Heart right ventricle (tissue), 16 donors: ENCODE measurements around the gene HRH2. TPM values are rescaled to one million over a fixed set of nuclear protein-coding genes. Genes with fewer than 3 reads are reported as not detected.

Experiments
- ATAC-seq, 8 donors: fragments of 200-7000 bp; cut with Tn5 transposase; one replicate each; pipeline ENCODE4 v1.9.1; 2020; ENCODE audit warnings: mild to moderate bottlenecking in 8 of 8, moderate library complexity in 8 of 8, moderate number of reproducible peaks in 1 of 8
- DNase-seq, 2 donors: peaks; one replicate each; pipeline ENCODE4 v3.0.0-alpha.2; 2020
- H3K27ac ChIP-seq, 10 donors: fragments of 200-600 bp; sonication (generic) in 2 of 10; one replicate each; pipeline versions ENCODE4 v1.5.0 to v1.8.0; 2020 to 2022; ENCODE audit warnings: mild to moderate bottlenecking in 3 of 10
- H3K27me3 ChIP-seq, 7 donors: fragments of 200-600 bp; one replicate each; pipeline ENCODE4 v1.8.0; 2021 to 2022; ENCODE audit warnings: mild to moderate bottlenecking in 2 of 7
- H3K36me3 ChIP-seq, 9 donors: fragments of 200-600 bp; sonication (generic) in 1 of 9; one replicate each; pipeline versions ENCODE4 v1.5.0 to v1.8.0; 2020 to 2022; ENCODE audit warnings: mild to moderate bottlenecking in 2 of 9
- H3K4me1 ChIP-seq, 9 donors: fragments of 200-600 bp; sonication (generic) in 1 of 9; one replicate each; pipeline versions ENCODE4 v1.5.0 to v1.8.0; 2020 to 2022; ENCODE audit warnings: mild to moderate bottlenecking in 4 of 9
- H3K4me3 ChIP-seq, 10 donors: fragments of 200-600 bp; sonication (generic) in 2 of 10; one replicate each; pipeline versions ENCODE4 v1.5.0 to v1.8.0; 2020 to 2022; ENCODE audit warnings: mild to moderate bottlenecking in 7 of 10, moderate library complexity in 2 of 10
- H3K9me3 ChIP-seq, 11 donors: fragments of 200-600 bp in 10 of 11; sonication (generic) in 2 of 11; one replicate each; pipeline versions ENCODE4 v1.5.0 to v1.8.0; 2013 to 2022; ENCODE audit warnings: mild to moderate bottlenecking in 2 of 11, control low read depth in 1 of 11, moderate library complexity in 1 of 11
- WGBS, 2 donors: extraction: QIAGEN DNeasy Blood & Tissue Kit; methylation state at CpG; one replicate each; pipeline ENCODE4 v1.1.7; 2013; ENCODE audit warnings: inconsistent platforms in 1 of 2; 5-methylcytosine and 5-hydroxymethylcytosine counted together
- intact Hi-C, 10 donors: fragments of 100-400 bp; cut with DNase I; formaldehyde crosslinking; loops; one replicate each; pipeline versions ENCODE4 v1.11.1 to v1.14.2; 2022
- polyA plus RNA-seq, 2 donors: library from polyadenylated mRNA; stranded (reverse); fragments of 200-250 nt; gene quantifications; one replicate each; pipeline ENCODE4 v1.2.3, GENCODE V29; 2013
- total RNA-seq, 10 donors: library from RNA; stranded (reverse); fragmentation: NEBNext Ultra II Directional in 3 of 10; extraction: Animal tissue kit (Norgen Biotek cat#: 25700) in 3 of 10; gene quantifications; one replicate each; pipeline versions ENCODE4 v1.2.1 to v1.2.4, GENCODE V29; 2021 to 2023
- TF ChIP-seq, protein P1 (sequence below), 9 donors: fragments of 200-600 bp; sonication (generic) in 2 of 9; IDR thresholded peaks; one replicate each; pipeline versions ENCODE4 v1.5.0 to v1.8.0; 2021 to 2022; ENCODE audit warnings: antibody characterized with exemption in 9 of 9, mild to moderate bottlenecking in 5 of 9, moderate library complexity in 1 of 9
- donor health status: Arrhythmogenic right ventricular cardiomyopathy.
- donor health status: ischemic (EF 13 %, LVEDD 7.1; RV severe dilation, severe dysfunction).
- donor health status: healthy with polysubstance abuse.
- donor health status: DM: no; HTN: yes; CAD: no.
- donor health status: DM: no; HTN: no; CAD: no.
- donor health status: ischemic (EF 25% LVEDD 6.9; RV normal size, moderate dysfunction).
- donor health status: ischemic (EF 25% LVEDD 5.7; RV mildly dilated, moderate dysfunction).
- donor health status: healthy.
- donor health status: DM: yes; HTN: yes; CAD: no.
- donor health status: Ischemic cardiomyopathy.
- donor health status: ischemic (EF 35%, LVEDD 5.7; RV mildly dilated, moderate dysfunction).
- donor health status: nonischemic (EF 11% LVEDD 7.7; RV severe dilation, severe dysfunction).
- donor health status: DM: yes; HTN: yes; CAD: no.
- donor health status: PGD.
- donor health status: ischemic (EF 29% LVEDD 5.4; RV normal size, mild dysfunction).
- donor health status: nonischemic (EF 23%, LVEDD 6.1; RV moderate dilation, normal function).

Gene HRH2
- total and polyA plus RNA-seq, 12 donors = 12.2 to 78.7 (median 50.6) TPM

DNA sequence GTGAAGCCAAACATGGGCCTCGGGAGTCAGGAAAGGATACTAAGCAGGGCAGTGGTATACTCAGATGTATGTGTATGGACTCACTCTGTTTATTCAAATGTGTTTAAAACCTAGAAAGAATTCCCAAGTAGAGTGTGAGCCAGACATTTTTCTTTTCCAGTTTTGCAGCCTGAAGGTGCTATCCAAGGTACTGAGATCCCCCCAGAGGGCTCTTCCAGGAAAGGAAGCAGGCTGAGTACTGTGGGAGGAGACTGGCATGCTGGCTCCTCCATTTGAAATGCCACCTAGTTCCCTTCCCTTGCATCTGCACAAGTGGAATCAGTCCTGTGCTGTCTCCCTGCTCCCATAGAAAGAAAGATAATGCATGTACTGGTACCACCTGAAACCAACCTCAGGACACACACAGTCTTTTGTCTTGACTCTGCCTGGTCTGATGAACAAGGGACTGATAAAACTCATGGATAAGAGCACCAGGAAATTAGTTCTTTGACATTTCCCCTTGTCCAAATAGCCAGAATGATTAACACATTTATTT is 85.9 kb downstream of the HRH2 start:
- 75 to 86% methylated on average over 1 of the region's 1 CpG for WGBS, 2 donors
- Histone ChIP-seq H3K36me3 (no peaks in the 10 kb centered on the region), H3K27me3 (peaks cover 0 to 37% (median 22%) of the 10 kb centered on the region in 7 donors), H3K27ac (no peak overlapping the region), H3K9me3 (no peaks in the 10 kb centered on the region), H3K4me3 (no peak overlapping the region), H3K4me1 (no peaks in the 10 kb centered on the region)
- TF ChIP-seq, protein P1, sequence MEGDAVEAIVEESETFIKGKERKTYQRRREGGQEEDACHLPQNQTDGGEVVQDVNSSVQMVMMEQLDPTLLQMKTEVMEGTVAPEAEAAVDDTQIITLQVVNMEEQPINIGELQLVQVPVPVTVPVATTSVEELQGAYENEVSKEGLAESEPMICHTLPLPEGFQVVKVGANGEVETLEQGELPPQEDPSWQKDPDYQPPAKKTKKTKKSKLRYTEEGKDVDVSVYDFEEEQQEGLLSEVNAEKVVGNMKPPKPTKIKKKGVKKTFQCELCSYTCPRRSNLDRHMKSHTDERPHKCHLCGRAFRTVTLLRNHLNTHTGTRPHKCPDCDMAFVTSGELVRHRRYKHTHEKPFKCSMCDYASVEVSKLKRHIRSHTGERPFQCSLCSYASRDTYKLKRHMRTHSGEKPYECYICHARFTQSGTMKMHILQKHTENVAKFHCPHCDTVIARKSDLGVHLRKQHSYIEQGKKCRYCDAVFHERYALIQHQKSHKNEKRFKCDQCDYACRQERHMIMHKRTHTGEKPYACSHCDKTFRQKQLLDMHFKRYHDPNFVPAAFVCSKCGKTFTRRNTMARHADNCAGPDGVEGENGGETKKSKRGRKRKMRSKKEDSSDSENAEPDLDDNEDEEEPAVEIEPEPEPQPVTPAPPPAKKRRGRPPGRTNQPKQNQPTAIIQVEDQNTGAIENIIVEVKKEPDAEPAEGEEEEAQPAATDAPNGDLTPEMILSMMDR (IDR thresholded peaks at IDR 0.05) = no peak
- intact Hi-C loops = loop anchor here in 1 of 10 donors (10.0 kb wide), 1 partner anchor 121 kb away; no protein-coding TSS in a partner anchor
- DNase-seq (no peak), ATAC-seq (no peak)

GRCh38 chr5:175745210-175745609 is 87.3 kb downstream of the HRH2 start:
- intact Hi-C loops = loop anchor here in 1 of 10 donors (10.0 kb wide), 1 partner anchor 120 kb away; no protein-coding TSS in a partner anchor
- peaks cover 0 to 49% (median 22%) of the 10 kb centered on the region in 7 donors for H3K27me3 ChIP-seq

DNA sequence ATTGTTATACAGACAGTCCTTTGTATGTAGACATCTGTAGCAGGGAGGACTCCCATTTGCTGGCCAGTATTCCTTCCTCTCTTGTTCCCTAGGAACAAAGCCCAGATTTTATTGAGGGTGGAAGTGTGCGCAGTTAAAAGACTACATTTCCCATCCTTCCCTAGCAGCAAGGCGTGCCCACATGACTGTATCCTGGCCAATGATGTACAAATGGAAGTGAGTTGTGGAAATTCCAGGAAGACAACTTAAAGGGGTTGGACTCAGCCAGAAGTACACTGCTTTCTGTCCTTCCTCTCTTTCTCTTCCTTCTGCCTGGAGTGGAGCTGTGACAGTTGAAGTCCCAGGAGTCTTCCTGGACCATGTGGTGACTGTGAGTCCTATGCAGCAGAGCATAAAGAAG is 89.0 kb downstream of the HRH2 start:
- ATAC-seq (no peak), DNase-seq (no peak)
- no peaks in the 10 kb centered on the region for H3K4me1 ChIP-seq
- no peak overlapping the region for H3K27ac ChIP-seq
- H3K36me3 ChIP-seq = no peaks in the 10 kb centered on the region
- H3K9me3 ChIP-seq = no peaks in the 10 kb centered on the region
- TF ChIP-seq, protein P1 (IDR thresholded peaks at IDR 0.05) = no peak
- WGBS, 2 donors = 19 to 30% methylated on average over 2 of the region's 2 CpGs
- H3K4me3 ChIP-seq = no peak overlapping the region
- intact Hi-C loops = loop anchor here in 1 of 10 donors (10.0 kb wide), 1 partner anchor 118 kb away; no protein-coding TSS in a partner anchor
- H3K27me3 ChIP-seq = peaks cover 0 to 48% (median 21%) of the 10 kb centered on the region in 7 donors

More at GRCh38 chr5:175745210-175745609, 87.3 kb downstream of the HRH2 start:
- Histone ChIP-seq H3K4me3 (no peak overlapping the region), H3K27ac (no peak overlapping the region), H3K9me3 (no peaks in the 10 kb centered on the region), H3K36me3 (no peaks in the 10 kb centered on the region), H3K4me1 (no peaks in the 10 kb centered on the region)
- no peak for ATAC-seq
- 69 to 74% methylated on average over 3 of the region's 3 CpGs for WGBS, 2 donors
- TF ChIP-seq, protein P1 (IDR thresholded peaks at IDR 0.05) = no peak
- DNase-seq = no peak

DNA sequence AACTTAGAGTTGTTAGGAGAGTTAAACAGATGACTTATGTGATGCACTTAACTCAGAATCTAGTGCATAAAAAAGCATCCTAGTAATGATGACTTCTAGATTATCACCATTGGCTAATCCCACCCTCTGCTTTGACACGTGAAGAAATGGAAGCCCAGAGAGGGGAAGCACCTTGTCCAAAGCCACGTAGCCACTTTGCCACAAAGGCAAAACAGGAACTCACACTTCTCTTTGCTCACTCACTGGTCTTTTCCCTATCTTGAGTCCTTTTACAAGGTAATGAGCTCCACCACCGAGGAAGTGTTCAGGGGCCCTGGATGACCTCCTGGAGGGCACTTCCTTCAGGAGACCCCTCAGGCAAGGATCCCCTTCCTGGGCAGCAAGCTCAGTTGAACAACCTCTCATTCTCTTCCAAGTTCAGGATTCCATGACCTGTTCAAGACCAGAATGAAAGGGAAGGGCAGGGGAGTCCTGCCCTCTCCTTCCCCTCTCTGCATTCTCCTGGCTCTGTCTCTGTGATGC is 89.7 kb downstream of the HRH2 start:
- Histone ChIP-seq H3K27me3 (peaks cover 0 to 50% (median 23%) of the 10 kb centered on the region in 7 donors), H3K27ac (no peak overlapping the region), H3K36me3 (no peaks in the 10 kb centered on the region), H3K4me3 (no peak overlapping the region), H3K4me1 (no peaks in the 10 kb centered on the region), H3K9me3 (no peaks in the 10 kb centered on the region)
- 63 to 68% methylated on average over 3 of the region's 3 CpGs for WGBS, 2 donors
- DNase-seq (no peak), ATAC-seq (no peak)
- intact Hi-C loops = loop anchor here in 1 of 10 donors (10.0 kb wide), 1 partner anchor 117 kb away; no protein-coding TSS in a partner anchor
- TF ChIP-seq, protein P1 (IDR thresholded peaks at IDR 0.05) = no peak
